Measurements from ENCODE around the gene ADGRD2. TPM values are rescaled to one million over a fixed set of nuclear protein-coding genes. Genes with fewer than 3 reads are reported as not detected.
A peak's percentile ranks its signal among the peaks of the same experiment; 100 is the strongest.

ADGRD2 gene
- total and polyA plus RNA-seq, 2 of the 13 experiments (the other 11 are each of a cell fraction or from before 2014, with no cell fraction given): not detected

DNA sequence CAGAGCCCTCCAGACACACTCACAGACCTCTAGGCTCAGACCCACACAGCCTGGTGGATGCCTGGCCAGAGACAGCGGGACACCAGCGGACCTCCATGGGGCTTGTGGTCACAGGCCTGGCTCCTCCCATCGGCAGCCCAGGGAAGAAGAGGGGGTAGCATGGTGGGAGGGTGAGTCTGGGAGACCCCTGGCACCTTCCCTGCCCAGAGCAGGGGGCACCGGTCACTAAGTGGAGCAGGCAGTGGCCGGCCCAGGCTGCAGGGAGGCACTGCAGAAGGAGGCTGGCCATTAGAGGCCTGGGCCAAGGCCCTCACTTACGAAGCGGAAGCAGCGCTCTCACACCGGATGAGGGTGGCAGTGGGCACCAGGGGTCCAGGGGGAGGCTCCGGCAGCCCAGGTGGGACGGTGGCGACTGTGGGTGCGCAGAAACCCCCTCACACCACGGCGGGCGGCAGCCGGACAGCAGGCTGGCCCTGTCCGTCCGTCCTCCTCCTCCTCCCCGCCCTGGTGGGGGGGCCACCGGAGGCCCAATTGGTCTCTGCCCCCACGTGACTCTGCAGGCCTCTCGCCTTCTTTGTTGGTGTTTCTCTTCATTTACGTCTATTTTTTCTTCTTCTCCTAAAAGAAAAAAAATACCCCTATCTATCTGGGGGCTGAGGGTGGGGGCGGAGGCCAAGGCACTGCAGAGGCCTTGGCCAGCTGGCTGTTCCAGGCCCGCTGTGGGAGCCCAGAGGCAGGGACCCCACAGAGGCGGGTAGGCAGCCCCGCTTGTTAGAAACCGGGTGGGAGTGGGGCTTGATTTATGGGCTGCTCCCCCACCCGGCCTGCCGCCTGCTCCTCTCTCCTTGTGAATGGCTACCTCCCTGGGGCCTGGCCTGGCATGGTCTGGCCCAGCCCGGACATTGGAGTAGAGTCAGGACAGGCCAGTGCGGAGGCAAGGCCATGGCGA lies 57.0 kb downstream of the ADGRD2 start, which contains the start of gene NR5A1 (continued):
- TF ChIP-seq DMAP1 (CRISPR knock-in tag; IDR thresholded peaks at IDR 0.05) (peak; percentile 77; the same call in 1 of the 2 replicates), KAT7 (CRISPR knock-in tag; IDR thresholded peaks at IDR 0.05; ENCODE audit: borderline replicate concordance) (peak; percentile 87), ZSCAN29 (CRISPR knock-in tag; conservative IDR thresholded peaks at IDR 0.05) (no peak), SETDB1 (CRISPR knock-in tag; IDR thresholded peaks at IDR 0.05; ENCODE audit: borderline replicate concordance) (no peak), GFI1 (CRISPR knock-in tag; IDR thresholded peaks at IDR 0.05; ENCODE audit: borderline replicate concordance) (no peak; the same call in 1 of the 2 replicates), NFE2L2 (IDR thresholded peaks at IDR 0.05; ENCODE audit: low read length) (no peak), MYNN (CRISPR knock-in tag; IDR thresholded peaks at IDR 0.05; ENCODE audit: low read depth) (peak; percentile 82; the same call in 1 of the 2 replicates), ETV6 (CRISPR knock-in tag; conservative IDR thresholded peaks at IDR 0.05) (peak; percentile 72; the same call in 1 of the 2 replicates), MIER2 (CRISPR knock-in tag; IDR thresholded peaks at IDR 0.05) (no peak), SMAD1 (CRISPR knock-in tag; IDR thresholded peaks at IDR 0.05; ENCODE audit: borderline replicate concordance, low read depth) (0 out of 2 replicates have a peak, but pooled peaks have one; percentile 25)
- TF ChIP-seq, protein P1, sequence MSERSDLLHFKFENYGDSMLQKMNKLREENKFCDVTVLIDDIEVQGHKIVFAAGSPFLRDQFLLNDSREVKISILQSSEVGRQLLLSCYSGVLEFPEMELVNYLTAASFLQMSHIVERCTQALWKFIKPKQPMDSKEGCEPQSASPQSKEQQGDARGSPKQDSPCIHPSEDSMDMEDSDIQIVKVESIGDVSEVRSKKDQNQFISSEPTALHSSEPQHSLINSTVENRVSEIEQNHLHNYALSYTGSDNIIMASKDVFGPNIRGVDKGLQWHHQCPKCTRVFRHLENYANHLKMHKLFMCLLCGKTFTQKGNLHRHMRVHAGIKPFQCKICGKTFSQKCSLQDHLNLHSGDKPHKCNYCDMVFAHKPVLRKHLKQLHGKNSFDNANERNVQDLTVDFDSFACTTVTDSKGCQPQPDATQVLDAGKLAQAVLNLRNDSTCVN (CRISPR knock-in tag; IDR thresholded peaks at IDR 0.05; ENCODE audit: borderline replicate concordance): peak; percentile 38
- TF ChIP-seq, protein P2, sequence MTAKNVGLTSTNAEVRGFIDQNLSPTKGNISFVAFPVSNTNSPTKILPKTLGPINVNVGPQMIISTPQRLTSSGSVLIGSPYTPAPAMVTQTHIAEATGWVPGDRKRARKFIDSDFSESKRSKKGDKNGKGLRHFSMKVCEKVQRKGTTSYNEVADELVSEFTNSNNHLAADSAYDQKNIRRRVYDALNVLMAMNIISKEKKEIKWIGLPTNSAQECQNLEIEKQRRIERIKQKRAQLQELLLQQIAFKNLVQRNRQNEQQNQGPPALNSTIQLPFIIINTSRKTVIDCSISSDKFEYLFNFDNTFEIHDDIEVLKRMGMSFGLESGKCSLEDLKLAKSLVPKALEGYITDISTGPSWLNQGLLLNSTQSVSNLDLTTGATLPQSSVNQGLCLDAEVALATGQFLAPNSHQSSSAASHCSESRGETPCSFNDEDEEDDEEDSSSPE (CRISPR knock-in tag; IDR thresholded peaks at IDR 0.05): 0 out of 2 replicates have a peak, but pooled peaks have one; percentile 20
- TF ChIP-seq, protein P3, sequence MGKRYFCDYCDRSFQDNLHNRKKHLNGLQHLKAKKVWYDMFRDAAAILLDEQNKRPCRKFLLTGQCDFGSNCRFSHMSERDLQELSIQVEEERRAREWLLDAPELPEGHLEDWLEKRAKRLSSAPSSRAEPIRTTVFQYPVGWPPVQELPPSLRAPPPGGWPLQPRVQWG (CRISPR knock-in tag; IDR thresholded peaks at IDR 0.05; ENCODE audit: borderline replicate concordance, low read depth): no peak
- TF ChIP-seq, protein P4, sequence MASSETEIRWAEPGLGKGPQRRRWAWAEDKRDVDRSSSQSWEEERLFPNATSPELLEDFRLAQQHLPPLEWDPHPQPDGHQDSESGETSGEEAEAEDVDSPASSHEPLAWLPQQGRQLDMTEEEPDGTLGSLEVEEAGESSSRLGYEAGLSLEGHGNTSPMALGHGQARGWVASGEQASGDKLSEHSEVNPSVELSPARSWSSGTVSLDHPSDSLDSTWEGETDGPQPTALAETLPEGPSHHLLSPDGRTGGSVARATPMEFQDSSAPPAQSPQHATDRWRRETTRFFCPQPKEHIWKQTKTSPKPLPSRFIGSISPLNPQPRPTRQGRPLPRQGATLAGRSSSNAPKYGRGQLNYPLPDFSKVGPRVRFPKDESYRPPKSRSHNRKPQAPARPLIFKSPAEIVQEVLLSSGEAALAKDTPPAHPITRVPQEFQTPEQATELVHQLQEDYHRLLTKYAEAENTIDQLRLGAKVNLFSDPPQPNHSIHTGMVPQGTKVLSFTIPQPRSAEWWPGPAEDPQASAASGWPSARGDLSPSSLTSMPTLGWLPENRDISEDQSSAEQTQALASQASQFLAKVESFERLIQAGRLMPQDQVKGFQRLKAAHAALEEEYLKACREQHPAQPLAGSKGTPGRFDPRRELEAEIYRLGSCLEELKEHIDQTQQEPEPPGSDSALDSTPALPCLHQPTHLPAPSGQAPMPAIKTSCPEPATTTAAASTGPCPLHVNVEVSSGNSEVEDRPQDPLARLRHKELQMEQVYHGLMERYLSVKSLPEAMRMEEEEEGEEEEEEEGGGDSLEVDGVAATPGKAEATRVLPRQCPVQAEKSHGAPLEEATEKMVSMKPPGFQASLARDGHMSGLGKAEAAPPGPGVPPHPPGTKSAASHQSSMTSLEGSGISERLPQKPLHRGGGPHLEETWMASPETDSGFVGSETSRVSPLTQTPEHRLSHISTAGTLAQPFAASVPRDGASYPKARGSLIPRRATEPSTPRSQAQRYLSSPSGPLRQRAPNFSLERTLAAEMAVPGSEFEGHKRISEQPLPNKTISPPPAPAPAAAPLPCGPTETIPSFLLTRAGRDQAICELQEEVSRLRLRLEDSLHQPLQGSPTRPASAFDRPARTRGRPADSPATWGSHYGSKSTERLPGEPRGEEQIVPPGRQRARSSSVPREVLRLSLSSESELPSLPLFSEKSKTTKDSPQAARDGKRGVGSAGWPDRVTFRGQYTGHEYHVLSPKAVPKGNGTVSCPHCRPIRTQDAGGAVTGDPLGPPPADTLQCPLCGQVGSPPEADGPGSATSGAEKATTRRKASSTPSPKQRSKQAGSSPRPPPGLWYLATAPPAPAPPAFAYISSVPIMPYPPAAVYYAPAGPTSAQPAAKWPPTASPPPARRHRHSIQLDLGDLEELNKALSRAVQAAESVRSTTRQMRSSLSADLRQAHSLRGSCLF (CRISPR knock-in tag; IDR thresholded peaks at IDR 0.05; ENCODE audit: borderline replicate concordance): no peak
- TF ChIP-seq, protein P5, sequence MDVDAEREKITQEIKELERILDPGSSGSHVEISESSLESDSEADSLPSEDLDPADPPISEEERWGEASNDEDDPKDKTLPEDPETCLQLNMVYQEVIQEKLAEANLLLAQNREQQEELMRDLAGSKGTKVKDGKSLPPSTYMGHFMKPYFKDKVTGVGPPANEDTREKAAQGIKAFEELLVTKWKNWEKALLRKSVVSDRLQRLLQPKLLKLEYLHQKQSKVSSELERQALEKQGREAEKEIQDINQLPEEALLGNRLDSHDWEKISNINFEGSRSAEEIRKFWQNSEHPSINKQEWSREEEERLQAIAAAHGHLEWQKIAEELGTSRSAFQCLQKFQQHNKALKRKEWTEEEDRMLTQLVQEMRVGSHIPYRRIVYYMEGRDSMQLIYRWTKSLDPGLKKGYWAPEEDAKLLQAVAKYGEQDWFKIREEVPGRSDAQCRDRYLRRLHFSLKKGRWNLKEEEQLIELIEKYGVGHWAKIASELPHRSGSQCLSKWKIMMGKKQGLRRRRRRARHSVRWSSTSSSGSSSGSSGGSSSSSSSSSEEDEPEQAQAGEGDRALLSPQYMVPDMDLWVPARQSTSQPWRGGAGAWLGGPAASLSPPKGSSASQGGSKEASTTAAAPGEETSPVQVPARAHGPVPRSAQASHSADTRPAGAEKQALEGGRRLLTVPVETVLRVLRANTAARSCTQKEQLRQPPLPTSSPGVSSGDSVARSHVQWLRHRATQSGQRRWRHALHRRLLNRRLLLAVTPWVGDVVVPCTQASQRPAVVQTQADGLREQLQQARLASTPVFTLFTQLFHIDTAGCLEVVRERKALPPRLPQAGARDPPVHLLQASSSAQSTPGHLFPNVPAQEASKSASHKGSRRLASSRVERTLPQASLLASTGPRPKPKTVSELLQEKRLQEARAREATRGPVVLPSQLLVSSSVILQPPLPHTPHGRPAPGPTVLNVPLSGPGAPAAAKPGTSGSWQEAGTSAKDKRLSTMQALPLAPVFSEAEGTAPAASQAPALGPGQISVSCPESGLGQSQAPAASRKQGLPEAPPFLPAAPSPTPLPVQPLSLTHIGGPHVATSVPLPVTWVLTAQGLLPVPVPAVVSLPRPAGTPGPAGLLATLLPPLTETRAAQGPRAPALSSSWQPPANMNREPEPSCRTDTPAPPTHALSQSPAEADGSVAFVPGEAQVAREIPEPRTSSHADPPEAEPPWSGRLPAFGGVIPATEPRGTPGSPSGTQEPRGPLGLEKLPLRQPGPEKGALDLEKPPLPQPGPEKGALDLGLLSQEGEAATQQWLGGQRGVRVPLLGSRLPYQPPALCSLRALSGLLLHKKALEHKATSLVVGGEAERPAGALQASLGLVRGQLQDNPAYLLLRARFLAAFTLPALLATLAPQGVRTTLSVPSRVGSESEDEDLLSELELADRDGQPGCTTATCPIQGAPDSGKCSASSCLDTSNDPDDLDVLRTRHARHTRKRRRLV (CRISPR knock-in tag; IDR thresholded peaks at IDR 0.05): no peak

Data from HepG2 (cell line).